Urothelium cell line (cell line): Measurements from ENCODE around the gene FLCN.

ENCODE experiments used
- DNase-seq: peaks from one replicate; pipeline ENCODE4 v3.0.0; 2011; ENCODE audit warnings: low spot score, mixed read lengths
- FAIRE-seq: peaks from 2 replicates; lab custom pipeline; 2011; peaks lifted over from hg19 to GRCh38; lab: Jason Lieb, UNC

FLCN gene

DNA sequence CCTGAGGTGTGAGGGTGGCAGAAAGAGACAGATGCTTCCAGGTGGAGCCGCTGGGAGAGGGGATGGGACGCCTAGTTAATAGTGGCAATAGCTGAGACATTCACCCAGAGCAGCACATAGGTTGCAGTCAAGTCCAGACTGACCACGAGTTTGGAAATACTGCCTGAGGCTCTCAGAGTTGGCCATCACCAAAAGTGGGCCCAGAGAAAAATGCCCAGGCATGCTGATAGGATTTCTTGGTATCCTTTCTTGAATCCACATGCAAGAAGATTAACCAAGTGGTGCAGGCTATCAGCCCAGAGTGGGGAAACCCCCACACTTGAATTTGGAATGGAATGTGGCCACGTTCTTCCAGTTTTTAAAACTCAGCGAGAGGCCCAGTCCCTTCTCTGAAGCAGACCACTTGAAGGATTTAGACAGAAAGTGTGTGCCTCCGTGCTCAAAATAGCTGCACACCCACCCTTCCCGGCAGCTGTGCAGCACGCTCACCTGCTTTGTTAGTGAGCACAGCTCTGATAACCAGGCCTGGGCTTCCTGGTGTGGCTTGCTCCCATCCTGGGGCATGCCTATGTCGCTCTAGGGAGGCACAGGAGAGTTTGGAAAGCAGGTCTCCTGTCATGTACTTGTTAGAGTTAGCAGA, 66.5 kb downstream of the FLCN start:
- DNase-seq (no peak), FAIRE-seq (no peak)

GRCh38 chr17:17169396-17169795, 67.6 kb downstream of the FLCN start:
- DNase-seq, result no peak
- FAIRE-seq, result no peak

GRCh38 chr17:17168401-17168800, 68.6 kb downstream of the FLCN start:
- FAIRE-seq (no peak), DNase-seq (no peak)

DNA sequence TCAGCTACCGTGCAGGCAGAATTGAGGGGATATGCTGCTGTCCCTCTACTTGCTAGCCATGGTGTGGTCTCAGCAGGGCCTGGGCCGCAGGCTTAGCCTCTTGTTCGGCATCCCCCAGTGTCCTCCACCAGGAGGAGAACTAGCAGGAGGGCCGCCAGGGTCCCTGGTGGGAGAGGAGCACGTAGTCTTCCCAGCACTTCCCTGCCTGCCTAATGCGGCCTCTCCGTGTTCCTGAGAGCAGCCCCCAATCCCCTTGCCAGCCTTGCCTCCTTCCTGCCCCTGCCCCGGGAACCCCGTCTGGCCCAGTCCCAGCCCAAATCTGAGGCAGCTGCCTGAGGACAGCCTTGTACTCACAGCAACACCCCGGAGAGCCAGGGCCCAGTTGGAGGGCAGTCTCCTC, 69.0 kb downstream of the FLCN start:
- DNase-seq (no peak), FAIRE-seq (no peak)

- FAIRE-seq (peak; percentile 23), DNase-seq (no peak)
Observed at GRCh38 chr17:17167356-17167755, 69.6 kb downstream of the FLCN start.

GRCh38 chr17:17166446-17166845, 70.5 kb downstream of the FLCN start:
- FAIRE-seq (no peak), DNase-seq (no peak)

GRCh38 chr17:17165666-17166308, 71.2 kb downstream of the FLCN start:
- DNase-seq (no peak), FAIRE-seq (no peak)

- DNase-seq, result no peak
- no peak for FAIRE-seq
Observed at GRCh38 chr17:17164676-17165075, 72.3 kb downstream of the FLCN start.

DNA sequence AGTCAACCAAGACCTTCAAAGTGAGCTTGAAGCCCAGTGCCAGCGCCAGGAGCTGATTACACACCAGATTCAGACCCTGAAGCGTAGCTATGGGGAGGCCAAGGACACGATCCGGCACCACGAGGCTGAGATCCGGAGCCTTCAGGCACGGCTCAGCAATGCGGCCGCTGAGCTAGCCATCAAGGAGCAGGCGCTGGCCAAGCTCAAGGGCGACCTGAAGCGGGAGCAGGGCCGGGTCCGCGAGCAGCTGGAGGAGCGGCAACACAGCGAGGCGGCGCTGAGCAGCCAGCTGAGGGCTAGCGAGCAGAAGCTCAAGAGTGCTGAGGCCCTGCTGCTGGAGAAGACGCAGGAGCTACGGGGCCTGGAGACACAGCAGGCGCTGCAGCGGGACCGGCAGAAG, 72.8 kb downstream of the FLCN start:
- DNase-seq, result no peak
- FAIRE-seq, result no peak
